H1 (cell line): ENCODE data around the gene MTMR2. TPM values are rescaled to one million over a fixed set of nuclear protein-coding genes. Genes with fewer than 3 reads are reported as not detected.

Experiments
- CTCF ChIA-PET: fragments of 300-600 bp; sonication (Branson Sonifier 250); formaldehyde crosslinking; loops from one replicate; lab custom pipeline; 2021; ENCODE audit not compliant: partially characterized antibody; lab: Charles Lee
- POLR2A ChIA-PET: fragments of 300-600 bp; sonication (Branson Sonifier 250); formaldehyde crosslinking; loops from one replicate; lab custom pipeline; 2021; ENCODE audit warnings: inconsistent platforms; ENCODE audit not compliant: partially characterized antibody; lab: Charles Lee
- DNase-seq, 2 experiments: peaks; one replicate each; pipeline versions ENCODE4 v3.0.0 to v3.0.0-alpha.2; 2010 to 2022; ENCODE audit warnings: low spot score in 2 of 2, low read depth in 1 of 2, mixed read lengths in 1 of 2
- FAIRE-seq: peaks from 2 replicates; lab custom pipeline; 2011; peaks lifted over from hg19 to GRCh38; lab: Jason Lieb, UNC
- H2AFZ ChIP-seq: 2 replicates; pipeline ENCODE4 v1.8.1; 2012; ENCODE audit warnings: low read length, inconsistent platforms
- H2AK5ac ChIP-seq: 2 replicates; pipeline ENCODE4 v1.6.1; 2013; ENCODE audit warnings: low read depth, low read length
- H2BK120ac ChIP-seq: replicated peaks from 2 replicates; pipeline ENCODE3; 2013; ENCODE audit warnings: low read depth, low read length, inconsistent platforms
- H2BK12ac ChIP-seq: 2 replicates; pipeline ENCODE4 v1.6.1; 2013; ENCODE audit warnings: low read depth, low read length
- H2BK15ac ChIP-seq: 2 replicates; pipeline ENCODE4 v1.6.1; 2013; ENCODE audit warnings: low read length
- H2BK20ac ChIP-seq: 2 replicates; pipeline ENCODE4 v1.6.1; 2013; ENCODE audit warnings: low read length
- H2BK5ac ChIP-seq: 2 replicates; pipeline ENCODE4 v1.6.1; 2013; ENCODE audit warnings: low read depth, low read length
- H3K14ac ChIP-seq: 2 replicates; pipeline ENCODE4 v1.6.1; 2013; ENCODE audit warnings: inconsistent platforms; ENCODE audit not compliant: insufficient read length
- H3K18ac ChIP-seq: 2 replicates; pipeline ENCODE4 v1.6.1; 2013; ENCODE audit warnings: low read length; ENCODE audit errors: extremely low read depth
- H3K23ac ChIP-seq: 2 replicates; pipeline ENCODE4 v1.6.1; 2013; ENCODE audit warnings: inconsistent platforms; ENCODE audit not compliant: insufficient read length
- H3K23me2 ChIP-seq: 2 replicates; pipeline ENCODE4 v1.6.1; 2013; ENCODE audit warnings: low read depth, low read length
- H3K27ac ChIP-seq: 2 replicates; pipeline ENCODE4 v1.6.1; 2011; ENCODE audit warnings: low read depth, low read length, inconsistent platforms
- H3K27me3 ChIP-seq, 4 experiments: replicated peaks in 1 of 4; 1 replicate in 1 of 4; 2 replicates in 3 of 4; pipeline versions ENCODE4 v1.6.1 to v1.8.1; 2011 to 2013; ENCODE audit warnings: low read length in 3 of 4, mild to moderate bottlenecking in 3 of 4, inconsistent platforms in 2 of 4, mixed read lengths in 2 of 4, moderate library complexity in 1 of 4; ENCODE audit not compliant: control insufficient read depth in 3 of 4, insufficient read depth in 3 of 4; ENCODE audit errors: extremely low read depth in 1 of 4
- H3K36me3 ChIP-seq, 4 experiments: 2 replicates each; pipeline versions ENCODE4 v1.6.1 to v1.8.1; 2011 to 2013; ENCODE audit warnings: mild to moderate bottlenecking in 4 of 4, low read length in 3 of 4, moderate library complexity in 2 of 4, control low read depth in 1 of 4, inconsistent platforms in 1 of 4; ENCODE audit not compliant: insufficient read depth in 4 of 4, control insufficient read depth in 2 of 4
- H3K4ac ChIP-seq: replicated peaks from 2 replicates; pipeline ENCODE3; 2013; ENCODE audit warnings: low read length, low read depth, mixed read lengths, inconsistent platforms; ENCODE audit not compliant: insufficient read length
- H3K4me1 ChIP-seq, 4 experiments: replicated peaks in 1 of 4; 1 replicate in 1 of 4; 2 replicates in 3 of 4; pipeline versions ENCODE4 v1.6.1 to v1.8.1; 2011 to 2013; ENCODE audit warnings: low read length in 3 of 4, inconsistent platforms in 2 of 4, mixed read lengths in 1 of 4; ENCODE audit not compliant: insufficient read depth in 4 of 4, control insufficient read depth in 3 of 4
- H3K4me2 ChIP-seq, 2 experiments: 2 replicates each; pipeline versions ENCODE4 v1.6.1 to v1.8.1; 2011 to 2013; ENCODE audit warnings: low read depth in 2 of 2, low read length in 2 of 2, control low read depth in 1 of 2, inconsistent platforms in 1 of 2, mild to moderate bottlenecking in 1 of 2; ENCODE audit not compliant: insufficient read depth in 1 of 2
- H3K4me3 ChIP-seq, 4 experiments: fragments of 200-600, 300-600 bp in 1 of 4; sonication (generic), shearing (Covaris generic), sonication (Bioruptor Twin) in 1 of 4; 2 replicates each; pipeline versions ENCODE4 v1.5.1 to v1.8.1; 2011 to 2016; ENCODE audit warnings: low read length in 4 of 4, low read depth in 3 of 4, control low read depth in 2 of 4, inconsistent platforms in 2 of 4, mild to moderate bottlenecking in 2 of 4, mixed read lengths in 1 of 4, moderate library complexity in 1 of 4; ENCODE audit not compliant: insufficient read depth in 2 of 4; ENCODE audit errors: extremely low read depth in 1 of 4
- H3K56ac ChIP-seq: replicated peaks from 2 replicates; pipeline ENCODE3; 2013; ENCODE audit warnings: low read depth, mild to moderate bottlenecking, mixed read lengths, low read length, inconsistent platforms; ENCODE audit not compliant: insufficient read length
- H3K79me1 ChIP-seq: 2 replicates; pipeline ENCODE4 v1.6.1; 2013; ENCODE audit warnings: low read depth, low read length, control low read depth
- H3K79me2 ChIP-seq, 2 experiments: 2 replicates each; pipeline versions ENCODE4 v1.6.1 to v1.8.1; 2012 to 2013; ENCODE audit warnings: low read length in 2 of 2, mild to moderate bottlenecking in 2 of 2, inconsistent platforms in 1 of 2; ENCODE audit not compliant: insufficient read depth in 2 of 2, control insufficient read depth in 1 of 2
- H3K9ac ChIP-seq, 4 experiments: replicated peaks in 1 of 4; 1 replicate in 1 of 4; 2 replicates in 3 of 4; pipeline versions ENCODE4 v1.6.1 to v1.8.1; 2011 to 2013; ENCODE audit warnings: low read depth in 3 of 4, low read length in 3 of 4, control low read depth in 2 of 4, mild to moderate bottlenecking in 2 of 4, moderate library complexity in 2 of 4, inconsistent platforms in 1 of 4; ENCODE audit errors: extremely low read depth in 1 of 4
- H3K9me3 ChIP-seq, 2 experiments: 2 replicates each; pipeline versions ENCODE4 v1.6.1 to v1.8.1; 2012 to 2013; ENCODE audit warnings: mild to moderate bottlenecking in 2 of 2, moderate library complexity in 2 of 2, control low read depth in 1 of 2, inconsistent platforms in 1 of 2, low read depth in 1 of 2, low read length in 1 of 2, mixed read lengths in 1 of 2; ENCODE audit not compliant: insufficient read depth in 2 of 2
- H4K20me1 ChIP-seq, 2 experiments: replicated peaks in 1 of 2; 2 replicates each; pipeline versions ENCODE3 to v1.8.1; 2011 to 2013; ENCODE audit warnings: inconsistent platforms in 2 of 2, low read length in 2 of 2, mild to moderate bottlenecking in 1 of 2; ENCODE audit not compliant: insufficient read depth in 2 of 2, control insufficient read depth in 1 of 2
- H4K5ac ChIP-seq: 2 replicates; pipeline ENCODE4 v1.6.1; 2013; ENCODE audit warnings: low read length, low read depth, mixed read lengths, inconsistent platforms; ENCODE audit not compliant: insufficient read length
- H4K8ac ChIP-seq: 2 replicates; pipeline ENCODE4 v1.8.0; 2013; ENCODE audit warnings: mild to moderate bottlenecking, moderate library complexity, low read length, inconsistent platforms; ENCODE audit not compliant: insufficient read depth; ENCODE audit errors: extremely low read depth
- H4K91ac ChIP-seq: replicated peaks from 2 replicates; pipeline ENCODE3; 2013; ENCODE audit warnings: low read length, mixed read lengths, inconsistent platforms; ENCODE audit not compliant: insufficient read length
- BCL11A ChIP-seq, 2 experiments: IDR thresholded peaks; one replicate each; pipeline ENCODE4 v1.6.1; 2011; ENCODE audit warnings: low read depth in 2 of 2, low read length in 2 of 2, mild to moderate bottlenecking in 2 of 2
- JUN ChIP-seq: IDR thresholded peaks from 2 replicates; pipeline ENCODE4 v1.6.1; 2011; ENCODE audit warnings: low read depth, mild to moderate bottlenecking, improper control_type of control experiment, low read length
- KDM5A ChIP-seq: fragments of 200-600 bp; IDR thresholded peaks from 2 replicates; pipeline ENCODE4 v1.7.1; 2012; ENCODE audit warnings: mild to moderate bottlenecking, low read length, inconsistent platforms, mixed read lengths
- PHF8 ChIP-seq: fragments of 200-600 bp; sonication (generic); conservative IDR thresholded peaks from 2 replicates; pipeline ENCODE4 v1.7.1; 2012; ENCODE audit warnings: low read depth, mild to moderate bottlenecking, inconsistent platforms, low read length, moderate library complexity
- POLR2AphosphoS5 ChIP-seq: IDR thresholded peaks from 2 replicates; pipeline ENCODE4 v1.6.1; 2011; ENCODE audit warnings: low read depth, low read length
- SP4 ChIP-seq: IDR thresholded peaks from 2 replicates; pipeline ENCODE4 v1.6.1; 2012; ENCODE audit warnings: low read length, inconsistent platforms
- YY1 ChIP-seq: IDR thresholded peaks from 2 replicates; pipeline ENCODE4 v1.6.1; 2011; ENCODE audit warnings: low read depth, mild to moderate bottlenecking, low read length
- WGBS, 2 experiments: shearing (Covaris generic) in 1 of 2; methylation state at CpG; one replicate each; pipeline versions ENCODE4 v1.1.6 to v1.1.7; 2013 to 2015; ENCODE audit warnings: low lambda C conversion rate in 2 of 2, mixed read lengths in 2 of 2, inconsistent platforms in 1 of 2, low coverage in 1 of 2, missing lambda C conversion rate in 1 of 2; ENCODE audit not compliant: insufficient replicate concordance in 2 of 2, insufficient coverage in 1 of 2, insufficient read length in 1 of 2; ENCODE audit errors: extremely low coverage in 1 of 2, missing lambda C conversion rate in 1 of 2; 5-methylcytosine and 5-hydroxymethylcytosine counted together
- long read RNA-seq, 2 experiments: library from RNA in 1 of 2; library from capped mRNA in 1 of 2; stranded (forward); transcript quantifications; one replicate each; pipeline ENCODE4 v2.0.0, GENCODE V29; 2021; ENCODE audit warnings: inconsistent platforms in 1 of 2
- polyA minus RNA-seq, 3 experiments: library from RNA; depleted of rRNA, polyadenylated mRNA; stranded (reverse); fragments of >200 nt; gene quantifications; 1 replicate in 2 of 3; 2 replicates in 1 of 3; pipeline ENCODE4 v1.2.3, GENCODE V29; 2011
- polyA plus RNA-seq, 7 experiments: library from polyadenylated mRNA; depleted of rRNA in 3 of 7; stranded (reverse) in 5 of 7; unstranded in 2 of 7; fragments of >200 nt in 5 of 7; fragments of 200-250 nt in 2 of 7; gene quantifications; 1 replicate in 5 of 7; 2 replicates in 1 of 7; 4 replicates in 1 of 7; pipeline versions ENCODE4 v1.2.1 to v1.2.3, GENCODE V29; 2011 to 2013; ENCODE audit warnings: missing spikeins in 2 of 7, mixed read lengths in 2 of 7
- total RNA-seq: library from RNA; stranded (reverse); fragmentation: NEBNext Ultra II Directional; extraction: Animal tissue kit (Norgen Biotek cat#: 25700); gene quantifications from 2 replicates; pipeline ENCODE4 v1.2.1, GENCODE V29; 2021
- TF ChIP-seq, protein P1 (sequence below): IDR thresholded peaks from 2 replicates; pipeline ENCODE4 v1.6.1; 2012; ENCODE audit warnings: inconsistent platforms

The MTMR2 gene
- total RNA-seq (49.2 and 52.9 TPM in 2 replicates), polyA plus RNA-seq (2011; rRNA removed) (16.7 and 17.5 TPM in 2 replicates), polyA minus RNA-seq (2011; rRNA and poly(A)+ RNA removed) (40.1 and 47.1 TPM in 2 replicates)
- polyA plus RNA-seq (2011; cell fraction: cytosol; rRNA removed), result 18.8 TPM
- 18.2 TPM for polyA plus RNA-seq (2011; cell fraction: nucleus; rRNA removed)
- polyA plus RNA-seq (2012, experiment 1 of 2), result 22.9 to 36.6 TPM (median 28.0 TPM) in 4 replicates
- polyA plus RNA-seq (2012, experiment 2 of 2), result 1.7 TPM
- polyA plus RNA-seq (2013, experiment 1 of 2), result 35.0 TPM
- polyA plus RNA-seq (2013, experiment 2 of 2), result 34.0 TPM
- polyA minus RNA-seq (2011; cell fraction: cytosol; rRNA and poly(A)+ RNA removed), result 41.0 TPM
- polyA minus RNA-seq (2011; cell fraction: nucleus; rRNA and poly(A)+ RNA removed), result 64.7 TPM
- long read RNA-seq, experiment 1, full-length matches to known transcripts, result 17 of 75 reads
- long read RNA-seq, experiment 1, partial matches to known transcripts, result 24 of 75 reads
- long read RNA-seq, experiment 1, other reads (novel, unspliced or antisense), result 34 of 75 reads
- long read RNA-seq, experiment 2, full-length matches to known transcripts, result 22 of 43 reads
- long read RNA-seq, experiment 2, partial matches to known transcripts, result 17 of 43 reads
- long read RNA-seq, experiment 2, other reads (novel, unspliced or antisense), result 4 of 43 reads

GRCh38 chr11:95923728-95924413 lies at the start of gene MTMR2:
TSS of gene MTMR2 (minus strand) at chr11:95924107. CDS start at chr11:95923954, 153 bp downstream.
- Histone ChIP-seq H3K79me1 (0 out of 2 replicates have a peak, but pooled peaks cover 1% of the 10 kb centered on the region), H3K23ac (no peak within 1 kb of the TSS), H3K9ac (peak within 1 kb of the TSS; percentile 80 to 97 (median 94)), H3K9me3 (no peaks in the 10 kb centered on the region), H2BK12ac (peak within 1 kb of the TSS; percentile 71), H3K18ac (peak within 1 kb of the TSS; percentile 99), H2BK20ac (no peak within 1 kb of the TSS), H4K8ac (peak within 1 kb of the TSS; percentile 98), H3K79me2 (peaks cover 0 to 45% of the 10 kb centered on the region in 2 experiments; a peak in 3 of 4 replicates), H4K91ac (peak within 1 kb of the TSS; percentile 99), H3K4me1 (no peaks in the 10 kb centered on the region; a peak in 1 of 7 replicates), H3K23me2 (no peaks in the 10 kb centered on the region; the same call in 1 of the 2 replicates), H3K4me2 (peak within 1 kb of the TSS; percentile 67 to 75), H3K56ac (peak within 1 kb of the TSS; percentile 89), H3K36me3 (no peaks in the 10 kb centered on the region), H3K27me3 (no peaks in the 10 kb centered on the region), H3K14ac (no peak within 1 kb of the TSS), H2BK5ac (peak within 1 kb of the TSS; percentile 96), H2BK120ac (peak within 1 kb of the TSS; percentile 99), H2BK15ac (no peak within 1 kb of the TSS), H4K5ac (peak within 1 kb of the TSS; percentile 100), H3K27ac (peak within 1 kb of the TSS; percentile 90), H3K4ac (peak within 1 kb of the TSS; percentile 74), H2AK5ac (peak within 1 kb of the TSS; percentile 78; the same call in 1 of the 2 replicates), H3K4me3 (peak within 1 kb of the TSS; percentile 54 to 84 (median 82)), H2AFZ (peak within 1 kb of the TSS; percentile 82), H4K20me1 (peaks cover 0 to 1% of the 10 kb centered on the region in 2 experiments)
- DNase-seq (peak; percentile 38 to 90), FAIRE-seq (no peak)
- WGBS, 2 experiments, result 1% methylated on average over 46 of the region's 49 CpGs; no CpG with 5 or more reads in 1 of the 2 experiments
- CTCF ChIA-PET, result no interaction called here
- POLR2A ChIA-PET, result interaction anchor here (0.6 to 2.4 kb wide), 10 partner anchors 11 to 370 kb away, joined by 3 to 5 read pairs (median 3); no protein-coding TSS in a partner anchor
- no peak for TF ChIP-seq BCL11A (IDR thresholded peaks at IDR 0.05; ENCODE audit: low read depth in 2 of 2, low read length in 2 of 2)
- peak; percentile 98 for TF ChIP-seq POLR2AphosphoS5
- peak; percentile 98 for TF ChIP-seq PHF8
- TF ChIP-seq SP4, result 0 out of 2 replicates have a peak, but pooled peaks have one; percentile 48
- TF ChIP-seq, protein P1, sequence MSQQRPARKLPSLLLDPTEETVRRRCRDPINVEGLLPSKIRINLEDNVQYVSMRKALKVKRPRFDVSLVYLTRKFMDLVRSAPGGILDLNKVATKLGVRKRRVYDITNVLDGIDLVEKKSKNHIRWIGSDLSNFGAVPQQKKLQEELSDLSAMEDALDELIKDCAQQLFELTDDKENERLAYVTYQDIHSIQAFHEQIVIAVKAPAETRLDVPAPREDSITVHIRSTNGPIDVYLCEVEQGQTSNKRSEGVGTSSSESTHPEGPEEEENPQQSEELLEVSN, result peak; percentile 80
- no peak for TF ChIP-seq JUN
- TF ChIP-seq YY1, result peak; percentile 91
- peak; percentile 29; the same call in 1 of the 2 replicates for TF ChIP-seq KDM5A
